H9 (cell line): ENCODE results near the gene RAB3IP. TPM values are rescaled to one million over a fixed set of nuclear protein-coding genes. Genes with fewer than 3 reads are reported as not detected.
"Not testable (repeated sequence)": the region's sequence is repeated elsewhere in the genome, so short reads cannot be mapped to it uniquely, and the experiment has no call there.

Experiments
- DNase-seq: peaks from one replicate; pipeline ENCODE4 v3.0.0-alpha.2; 2017
- H2AFZ ChIP-seq: one replicate; pipeline ENCODE4 v1.6.1; 2013; ENCODE audit warnings: mild to moderate bottlenecking, low read length, control low read depth, moderate library complexity
- H2AK5ac ChIP-seq: 2 replicates; pipeline ENCODE4 v1.6.1; 2013; ENCODE audit warnings: low read length, control low read depth, mixed read lengths; ENCODE audit not compliant: insufficient read length
- H2BK120ac ChIP-seq: one replicate; pipeline ENCODE4 v1.6.1; 2013; ENCODE audit warnings: low read depth, mild to moderate bottlenecking, low read length, control low read depth, inconsistent platforms; ENCODE audit not compliant: poor library complexity, severe bottlenecking
- H2BK12ac ChIP-seq: 2 replicates; pipeline ENCODE4 v1.6.1; 2013; ENCODE audit warnings: low read length, control low read depth, mixed read lengths, low read depth; ENCODE audit not compliant: insufficient read length
- H2BK15ac ChIP-seq: 2 replicates; pipeline ENCODE4 v1.6.1; 2013; ENCODE audit warnings: low read depth, low read length, control low read depth
- H2BK20ac ChIP-seq: one replicate; pipeline ENCODE4 v1.6.1; 2013; ENCODE audit warnings: low read depth, mild to moderate bottlenecking, low read length, control low read depth, inconsistent platforms; ENCODE audit not compliant: poor library complexity, severe bottlenecking
- H2BK5ac ChIP-seq: 2 replicates; pipeline ENCODE4 v1.6.1; 2013; ENCODE audit warnings: low read length, control low read depth, mixed read lengths; ENCODE audit not compliant: insufficient read length
- H3K14ac ChIP-seq: 2 replicates; pipeline ENCODE4 v1.6.1; 2013; ENCODE audit warnings: low read length, control low read depth; ENCODE audit not compliant: insufficient read depth
- H3K18ac ChIP-seq: 2 replicates; pipeline ENCODE4 v1.6.1; 2013; ENCODE audit warnings: low read depth, mild to moderate bottlenecking, mixed read lengths, low read length, control low read depth; ENCODE audit not compliant: insufficient read length
- H3K23ac ChIP-seq: 2 replicates; pipeline ENCODE4 v1.6.1; 2013; ENCODE audit warnings: low read length, control low read depth, mixed read lengths, low read depth; ENCODE audit not compliant: insufficient read length
- H3K23me2 ChIP-seq: 2 replicates; pipeline ENCODE4 v1.6.1; 2013; ENCODE audit warnings: low read depth, mild to moderate bottlenecking, mixed read lengths, low read length, control low read depth; ENCODE audit not compliant: insufficient read length, poor library complexity, severe bottlenecking
- H3K27ac ChIP-seq: 2 replicates; pipeline ENCODE4 v1.5.1; 2013; ENCODE audit warnings: low read length, control low read depth, mixed read lengths, low read depth; ENCODE audit not compliant: insufficient read length
- H3K27me3 ChIP-seq: 2 replicates; pipeline ENCODE4 v1.6.1; 2013; ENCODE audit warnings: low read length, control low read depth, inconsistent platforms; ENCODE audit not compliant: insufficient read depth
- H3K4ac ChIP-seq: 2 replicates; pipeline ENCODE4 v1.6.1; 2013; ENCODE audit warnings: low read depth, mild to moderate bottlenecking, control low read depth, inconsistent platforms, low read length, moderate library complexity
- H3K4me1 ChIP-seq: 2 replicates; pipeline ENCODE4 v1.6.1; 2013; ENCODE audit warnings: low read length, control low read depth, inconsistent platforms; ENCODE audit not compliant: insufficient read depth
- H3K4me2 ChIP-seq: 2 replicates; pipeline ENCODE4 v1.6.1; 2013; ENCODE audit warnings: low read length, control low read depth, mixed read lengths; ENCODE audit not compliant: insufficient read length, insufficient read depth
- H3K56ac ChIP-seq: 2 replicates; pipeline ENCODE4 v1.6.1; 2013; ENCODE audit warnings: low read depth, mild to moderate bottlenecking, mixed read lengths, low read length, control low read depth; ENCODE audit not compliant: insufficient read length
- H3K79me1 ChIP-seq: 2 replicates; pipeline ENCODE4 v1.6.1; 2013; ENCODE audit warnings: low read depth, mild to moderate bottlenecking, moderate library complexity, low read length, control low read depth, inconsistent platforms; ENCODE audit not compliant: insufficient read depth, poor library complexity, severe bottlenecking
- H3K79me2 ChIP-seq: 2 replicates; pipeline ENCODE4 v1.6.1; 2013; ENCODE audit warnings: low read length, control low read depth, inconsistent platforms; ENCODE audit not compliant: insufficient read depth
- H3K9ac ChIP-seq: 2 replicates; pipeline ENCODE4 v1.6.1; 2013; ENCODE audit warnings: low read length, control low read depth, mixed read lengths; ENCODE audit not compliant: insufficient read length; ENCODE audit errors: extremely low read depth
- H3K9me3 ChIP-seq: one replicate; pipeline ENCODE4 v1.6.1; 2013; ENCODE audit warnings: low read depth, low read length, inconsistent platforms; ENCODE audit not compliant: control insufficient read depth
- H3T11ph ChIP-seq: one replicate; pipeline ENCODE4 v1.6.1; 2013; ENCODE audit warnings: mild to moderate bottlenecking, low read length, control low read depth, inconsistent platforms
- H4K20me1 ChIP-seq: one replicate; pipeline ENCODE4 v1.6.1; 2013; ENCODE audit not compliant: control insufficient read depth, insufficient read length, insufficient read depth
- H4K5ac ChIP-seq: 2 replicates; pipeline ENCODE4 v1.6.1; 2013; ENCODE audit warnings: low read depth, mild to moderate bottlenecking, mixed read lengths, low read length, control low read depth; ENCODE audit not compliant: insufficient read length
- H4K8ac ChIP-seq: replicated peaks from 2 replicates; pipeline ENCODE4 v1.6.1; 2013; ENCODE audit warnings: low read length, control low read depth, mixed read lengths, low read depth; ENCODE audit not compliant: insufficient read length
- H4K91ac ChIP-seq: 2 replicates; pipeline ENCODE4 v1.6.1; 2013; ENCODE audit warnings: low read depth, mild to moderate bottlenecking, moderate library complexity, mixed read lengths, low read length, control low read depth; ENCODE audit not compliant: insufficient read length
- H3K27ac Mint-ChIP-seq, 3 experiments: 2 replicates in 2 of 3; 3 replicates in 1 of 3; pipeline ENCODE4 v1.8.0; 2020 to 2021; ENCODE audit warnings: mixed read lengths in 3 of 3, mild to moderate bottlenecking in 1 of 3, moderate library complexity in 1 of 3
- H3K27me3 Mint-ChIP-seq: 2 replicates; pipeline ENCODE4 v1.8.0; 2021; ENCODE audit warnings: low read depth, mild to moderate bottlenecking, moderate library complexity, mixed read lengths
- H3K36me3 Mint-ChIP-seq, 3 experiments: 2 replicates in 2 of 3; 3 replicates in 1 of 3; pipeline ENCODE4 v1.8.0; 2020 to 2021; ENCODE audit warnings: low read depth in 3 of 3, mixed read lengths in 3 of 3; ENCODE audit not compliant: insufficient read depth in 1 of 3
- H3K4me1 Mint-ChIP-seq, 2 experiments: 2 replicates each; pipeline ENCODE4 v1.8.0; 2020; ENCODE audit warnings: mixed read lengths in 2 of 2
- H3K4me3 Mint-ChIP-seq, 2 experiments: 2 replicates in 1 of 2; 3 replicates in 1 of 2; pipeline ENCODE4 v1.8.0; 2020 to 2021; ENCODE audit warnings: mild to moderate bottlenecking in 2 of 2, mixed read lengths in 2 of 2, moderate library complexity in 1 of 2
- H3K9me3 Mint-ChIP-seq, 2 experiments: 2 replicates in 1 of 2; 3 replicates in 1 of 2; pipeline ENCODE4 v1.8.0; 2020; ENCODE audit warnings: mild to moderate bottlenecking in 2 of 2, mixed read lengths in 2 of 2, moderate library complexity in 1 of 2
- CTCF ChIP-seq: fragments of 200-600 bp; sonication (generic); conservative IDR thresholded peaks from 3 replicates; pipeline ENCODE4 v1.8.0; 2021; ENCODE audit warnings: antibody characterized with exemption, mild to moderate bottlenecking
- WGBS: extraction: QIAGEN DNeasy Blood & Tissue Kit; methylation state at CpG from one replicate; pipeline ENCODE4 v1.1.7; 2013; ENCODE audit warnings: missing lambda C conversion rate, low lambda C conversion rate, mixed read lengths; ENCODE audit not compliant: insufficient read length; ENCODE audit errors: extremely low coverage; 5-methylcytosine and 5-hydroxymethylcytosine counted together
- total RNA-seq: library from RNA; stranded (reverse); gene quantifications from 2 replicates; pipeline ENCODE4 v1.2.1, GENCODE V29; 2021

The RAB3IP gene
- total RNA-seq, 1 experiment from 2014 or later, result 45.5 TPM

GRCh38 chr12:69792533-69792932 is 53.9 kb downstream of the RAB3IP start:
- Histone ChIP-seq H3K4me2 (no peak overlapping the region), H3K4me1 (no peaks in the 10 kb centered on the region), H4K20me1 (no peaks in the 10 kb centered on the region), H3T11ph (no peak overlapping the region), H3K23me2 (no peaks in the 10 kb centered on the region), H4K5ac (no peak overlapping the region), H2BK12ac (no peak overlapping the region), H3K79me2 (no peaks in the 10 kb centered on the region), H3K27ac (no peak overlapping the region), H3K9me3 (peaks cover 15% of the 10 kb centered on the region), H3K56ac (no peak overlapping the region), H2AK5ac (no peak overlapping the region), H3K14ac (no peak overlapping the region), H2BK5ac (no peak overlapping the region), H3K23ac (no peak overlapping the region), H4K91ac (no peak overlapping the region), H3K27me3 (no peaks in the 10 kb centered on the region), H2BK20ac (no peak overlapping the region), H2AFZ (no peak overlapping the region), H2BK15ac (no peak overlapping the region), H3K79me1 (no peaks in the 10 kb centered on the region), H4K8ac (no peak overlapping the region), H3K9ac (no peak overlapping the region), H3K4ac (no peak overlapping the region), H2BK120ac (no peak overlapping the region), H3K18ac (no peak overlapping the region)
- Mint-ChIP-seq H3K4me1 (no peaks in the 10 kb centered on the region), H3K27me3 (no peaks in the 10 kb centered on the region), H3K36me3 (peaks cover 33 to 68% (median 58%) of the 10 kb centered on the region in 3 experiments), H3K27ac (no peak overlapping the region), H3K9me3 (peaks cover 33 to 35% of the 10 kb centered on the region in 2 experiments), H3K4me3 (no peak overlapping the region)
- WGBS, result no CpG with 5 or more reads among the region's 2 CpGs
- no peak for TF ChIP-seq CTCF
- no peak for DNase-seq

- not testable (repeated sequence) for H3K4me3 Mint-ChIP-seq
- peaks cover 51 to 55% of the 10 kb centered on the region in 2 experiments for H3K9me3 Mint-ChIP-seq
These were observed 68.6 kb downstream of the RAB3IP start for GRCh38 chr12:69807101-69807897.

More at GRCh38 chr12:69807101-69807897, 68.6 kb downstream of the RAB3IP start:
- not testable (repeated sequence) for H3K4me1 Mint-ChIP-seq, H3K18ac ChIP-seq, H3K79me1 ChIP-seq, H3K27me3 Mint-ChIP-seq, H3K27ac ChIP-seq, H3K14ac ChIP-seq, H4K20me1 ChIP-seq, H3T11ph ChIP-seq, H3K56ac ChIP-seq, H4K91ac ChIP-seq, H4K5ac ChIP-seq, H3K4ac ChIP-seq, H3K27ac Mint-ChIP-seq, H3K4me2 ChIP-seq, DNase-seq, H3K23me2 ChIP-seq, H3K9ac ChIP-seq, H2BK5ac ChIP-seq, H2BK20ac ChIP-seq, H2BK12ac ChIP-seq, H2BK120ac ChIP-seq, H3K27me3 ChIP-seq, H3K4me1 ChIP-seq, H4K8ac ChIP-seq, H2AFZ ChIP-seq, H2AK5ac ChIP-seq, H3K23ac ChIP-seq, H2BK15ac ChIP-seq, H3K79me2 ChIP-seq
- no CpG with 5 or more reads among the region's 62 CpGs for WGBS
- H3K36me3 Mint-ChIP-seq, result peaks cover 47 to 79% (median 69%) of the 10 kb centered on the region in 3 experiments
- peaks cover 11% of the 10 kb centered on the region for H3K9me3 ChIP-seq
